MM.1S (cell line): ENCODE measurements around the gene LILRB5.
"Not testable (repeated sequence)": the region's sequence is repeated elsewhere in the genome, so short reads cannot be mapped to it uniquely, and the experiment has no call there.

ENCODE experiments used
- DNase-seq: peaks from one replicate; pipeline ENCODE4 v3.0.0-alpha.2; 2015
- H2AFZ ChIP-seq: fragments of 300-600 bp; sonication (generic); 2 replicates; pipeline ENCODE4 v1.6.0; 2016; ENCODE audit warnings: antibody characterized with exemption, low read length
- H3F3A ChIP-seq: fragments of 300-600 bp; sonication (generic); 2 replicates; pipeline ENCODE4 v1.6.1; 2016; ENCODE audit warnings: mild to moderate bottlenecking, antibody characterized with exemption, low read length, moderate library complexity, mixed read lengths; ENCODE audit not compliant: insufficient read depth
- H3K27ac ChIP-seq: fragments of 300-600 bp; sonication (generic); 2 replicates; pipeline ENCODE4 v1.5.1; 2016; ENCODE audit warnings: mild to moderate bottlenecking, low read length
- H3K27me3 ChIP-seq: fragments of 300-600 bp; sonication (generic); replicated peaks from 2 replicates; pipeline ENCODE4 v1.6.0; 2016; ENCODE audit warnings: low read length; ENCODE audit not compliant: insufficient read depth
- H3K36me3 ChIP-seq: fragments of 300-600 bp; sonication (generic); replicated peaks from 2 replicates; pipeline ENCODE4 v1.6.1; 2016; ENCODE audit warnings: mild to moderate bottlenecking, low read length, mixed read lengths; ENCODE audit not compliant: insufficient read depth
- H3K4me1 ChIP-seq: fragments of 300-600 bp; sonication (generic); 2 replicates; pipeline ENCODE4 v1.6.1; 2016; ENCODE audit warnings: low read length, mixed read lengths
- H3K4me2 ChIP-seq: fragments of 300-600 bp; sonication (generic); 2 replicates; pipeline ENCODE4 v1.6.0; 2016; ENCODE audit warnings: low read depth, low read length
- H3K4me3 ChIP-seq: fragments of 300-600 bp; sonication (generic); 2 replicates; pipeline ENCODE4 v1.5.1; 2016; ENCODE audit warnings: low read length, mixed read lengths
- H3K79me2 ChIP-seq: fragments of 300-600 bp; sonication (generic); 2 replicates; pipeline ENCODE4 v1.6.1; 2016; ENCODE audit warnings: mixed run types, low read length, mixed read lengths
- H3K9ac ChIP-seq: fragments of 300-600 bp; sonication (generic); 2 replicates; pipeline ENCODE4 v1.6.1; 2016; ENCODE audit warnings: low read length, mixed read lengths
- H3K9me2 ChIP-seq: fragments of 300-600 bp; sonication (generic); replicated peaks from 2 replicates; pipeline ENCODE4 v1.6.1; 2016; ENCODE audit warnings: mild to moderate bottlenecking, low read length, mixed read lengths; ENCODE audit not compliant: insufficient read depth
- H3K9me3 ChIP-seq: fragments of 300-600 bp; sonication (generic); replicated peaks from 2 replicates; pipeline ENCODE4 v1.6.1; 2016; ENCODE audit warnings: mild to moderate bottlenecking, low read length, mixed read lengths; ENCODE audit not compliant: insufficient read depth
- H4K20me1 ChIP-seq: fragments of 300-600 bp; sonication (generic); 2 replicates; pipeline ENCODE4 v1.6.1; 2016; ENCODE audit warnings: mild to moderate bottlenecking, low read length, moderate library complexity, mixed read lengths; ENCODE audit not compliant: insufficient read depth
- CTCF ChIP-seq: fragments of 300-600 bp; sonication (generic); IDR thresholded peaks from 2 replicates; pipeline ENCODE4 v1.5.1; 2016; ENCODE audit warnings: antibody characterized with exemption, low read length, mixed read lengths
- EZH2 ChIP-seq: fragments of 300-600 bp; sonication (generic); optimal IDR thresholded peaks from 2 replicates; pipeline ENCODE3; 2017; ENCODE audit warnings: low read depth, mild to moderate bottlenecking, antibody characterized with exemption, low read length, mixed read lengths
- EZH2phosphoT487 ChIP-seq: fragments of 300-600 bp; sonication (generic); IDR thresholded peaks from 2 replicates; pipeline ENCODE4 v1.6.1; 2018; ENCODE audit warnings: antibody characterized with exemption, low read length

The LILRB5 gene

GRCh38 chr19:54218960-54219661 is 38.0 kb downstream of the LILRB5 start:
- no peak for DNase-seq
- H3K27me3 ChIP-seq, result no peaks in the 10 kb centered on the region
- H3K9me3 ChIP-seq, result no peaks in the 10 kb centered on the region
- H3K27ac ChIP-seq, result no peak overlapping the region
- H3K4me1 ChIP-seq, result no peaks in the 10 kb centered on the region
- TF ChIP-seq EZH2phosphoT487 (no peak), EZH2 (no peak), CTCF (no peak)
- no peaks in the 10 kb centered on the region for H3K9me2 ChIP-seq
- no peak overlapping the region for H3K4me3 ChIP-seq
- no peaks in the 10 kb centered on the region for H4K20me1 ChIP-seq
- no peaks in the 10 kb centered on the region for H3K36me3 ChIP-seq
- no peak overlapping the region for H3K4me2 ChIP-seq
- no peak overlapping the region for H2AFZ ChIP-seq
- no peaks in the 10 kb centered on the region for H3F3A ChIP-seq
- no peaks in the 10 kb centered on the region for H3K79me2 ChIP-seq
- H3K9ac ChIP-seq, result no peak overlapping the region

- no peak overlapping the region for H2AFZ ChIP-seq
- no peaks in the 10 kb centered on the region for H3K9me2 ChIP-seq
- no peaks in the 10 kb centered on the region for H3K27me3 ChIP-seq
- H3K36me3 ChIP-seq, result no peaks in the 10 kb centered on the region
- no peak overlapping the region for H3K9ac ChIP-seq
- no peaks in the 10 kb centered on the region for H3F3A ChIP-seq
- H3K4me3 ChIP-seq, result no peak overlapping the region
- H3K4me1 ChIP-seq, result no peaks in the 10 kb centered on the region
- H3K9me3 ChIP-seq, result no peaks in the 10 kb centered on the region
- no peak overlapping the region for H3K27ac ChIP-seq
- TF ChIP-seq CTCF, result no peak
- TF ChIP-seq EZH2, result no peak
- no peak for TF ChIP-seq EZH2phosphoT487
- H3K4me2 ChIP-seq, result no peak overlapping the region
- no peak for DNase-seq
- H4K20me1 ChIP-seq, result no peaks in the 10 kb centered on the region
- H3K79me2 ChIP-seq, result no peaks in the 10 kb centered on the region
These were observed 38.8 kb downstream of the LILRB5 start for GRCh38 chr19:54218259-54218658.

DNA sequence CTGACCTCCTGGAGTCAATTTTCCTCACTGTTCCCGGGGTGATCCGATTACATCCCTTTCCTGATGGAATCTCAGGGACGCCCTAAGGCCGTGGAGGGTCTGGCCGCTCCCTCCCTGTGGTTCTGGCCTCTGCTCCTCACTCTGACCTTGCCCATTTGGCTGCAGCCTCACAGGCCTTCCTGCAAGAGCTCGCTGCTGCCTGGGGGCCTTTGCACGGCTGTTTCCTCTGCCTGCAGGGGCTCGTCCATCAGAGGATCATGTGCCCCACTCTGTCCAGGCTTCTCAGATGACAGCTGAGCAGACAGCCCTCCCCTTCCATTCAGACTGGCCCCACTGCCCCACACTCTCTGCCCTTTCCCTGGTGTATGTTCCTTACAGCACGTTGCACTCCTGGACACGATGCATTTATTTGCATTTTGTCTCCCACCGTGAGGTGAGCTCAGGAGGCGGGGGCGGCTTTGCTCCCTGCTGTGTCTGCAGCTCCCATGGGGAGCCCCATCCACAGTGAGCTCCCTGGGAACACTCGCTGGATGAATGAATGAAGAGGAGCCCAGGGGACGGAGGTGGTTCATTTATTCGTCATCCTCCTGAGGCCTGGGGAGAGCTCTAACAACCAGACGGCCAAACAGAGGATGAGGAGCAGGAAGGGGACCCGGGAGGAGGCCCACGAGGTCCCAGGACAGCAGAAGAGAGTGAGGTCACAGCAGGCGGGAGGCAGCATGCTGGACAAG is 39.4 kb downstream of the LILRB5 start:
- H3K4me1 ChIP-seq, H3K4me3 ChIP-seq, H3K9me3 ChIP-seq, H4K20me1 ChIP-seq, H3K27ac ChIP-seq, H3K4me2 ChIP-seq, H2AFZ ChIP-seq, H3K9me2 ChIP-seq, H3K79me2 ChIP-seq, H3K36me3 ChIP-seq, H3F3A ChIP-seq, H3K27me3 ChIP-seq, DNase-seq, H3K9ac ChIP-seq: not testable (repeated sequence)

DNA sequence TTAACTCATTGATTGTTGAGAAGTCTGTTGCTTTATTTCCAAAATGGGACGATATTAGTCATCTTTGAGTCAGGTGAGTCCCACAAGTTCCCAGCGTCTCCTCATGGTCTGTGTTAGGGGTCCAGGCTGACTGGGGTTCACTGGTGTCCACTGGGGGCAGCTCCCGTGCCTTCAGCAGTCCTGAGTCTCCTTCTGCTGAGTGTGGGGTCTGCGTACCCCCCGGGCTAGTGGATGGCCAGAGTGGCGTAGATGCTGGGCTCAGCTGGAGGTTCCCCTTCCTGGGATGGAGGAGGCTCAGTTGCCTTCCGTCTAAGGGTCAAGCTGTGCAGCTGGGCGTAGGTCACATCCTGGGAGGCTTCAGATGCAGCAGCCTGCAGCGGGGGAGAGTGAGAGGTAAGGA is 40.2 kb downstream of the LILRB5 start:
- Histone ChIP-seq H3K9ac (no peak overlapping the region), H3K4me3 (no peak overlapping the region), H3F3A (no peaks in the 10 kb centered on the region), H3K9me2 (no peaks in the 10 kb centered on the region), H3K79me2 (no peaks in the 10 kb centered on the region), H3K4me1 (no peaks in the 10 kb centered on the region), H3K27ac (no peak overlapping the region), H3K27me3 (no peaks in the 10 kb centered on the region), H3K4me2 (no peak overlapping the region), H2AFZ (no peak overlapping the region), H3K36me3 (no peaks in the 10 kb centered on the region), H3K9me3 (no peaks in the 10 kb centered on the region), H4K20me1 (no peaks in the 10 kb centered on the region)
- no peak for TF ChIP-seq EZH2phosphoT487
- no peak for TF ChIP-seq EZH2
- TF ChIP-seq CTCF, result no peak
- DNase-seq, result no peak

DNA sequence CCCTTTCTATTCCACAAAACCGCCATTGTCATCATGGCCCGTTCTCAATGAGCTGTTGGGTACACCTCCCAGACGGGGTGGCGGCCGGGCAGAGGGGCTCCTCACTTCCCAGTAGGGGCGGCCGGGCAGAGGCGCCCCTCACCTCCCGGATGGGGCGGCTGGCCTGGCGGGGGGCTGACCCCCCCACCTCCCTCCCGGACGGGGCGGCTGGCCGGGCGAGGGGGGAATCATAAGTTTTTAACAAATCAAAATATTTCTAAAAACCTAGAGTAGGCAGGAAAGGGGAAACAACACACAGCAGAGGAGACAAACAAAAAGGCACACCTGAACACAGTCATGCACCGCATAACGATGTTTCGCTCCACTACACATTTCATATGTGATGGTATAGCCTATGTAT is 42.3 kb downstream of the LILRB5 start:
- H3K4me3 ChIP-seq, H3K9me3 ChIP-seq, H3K27me3 ChIP-seq, H2AFZ ChIP-seq, DNase-seq, H4K20me1 ChIP-seq, H3K9me2 ChIP-seq, H3K9ac ChIP-seq, H3K79me2 ChIP-seq, H3K36me3 ChIP-seq, H3K4me1 ChIP-seq, H3K4me2 ChIP-seq, H3K27ac ChIP-seq: not testable (repeated sequence)
- H3F3A ChIP-seq, result peaks cover 14% of the 10 kb centered on the region
